HG03097 (cell line): ENCODE measurements around the gene NGRN.

ENCODE experiments used
- ATAC-seq: cut with Tn5 transposase; IDR thresholded peaks from one replicate; pipeline ENCODE4 v1.9.1; 2021; ENCODE audit not compliant: unreplicated experiment, low FRiP score

Gene NGRN

DNA sequence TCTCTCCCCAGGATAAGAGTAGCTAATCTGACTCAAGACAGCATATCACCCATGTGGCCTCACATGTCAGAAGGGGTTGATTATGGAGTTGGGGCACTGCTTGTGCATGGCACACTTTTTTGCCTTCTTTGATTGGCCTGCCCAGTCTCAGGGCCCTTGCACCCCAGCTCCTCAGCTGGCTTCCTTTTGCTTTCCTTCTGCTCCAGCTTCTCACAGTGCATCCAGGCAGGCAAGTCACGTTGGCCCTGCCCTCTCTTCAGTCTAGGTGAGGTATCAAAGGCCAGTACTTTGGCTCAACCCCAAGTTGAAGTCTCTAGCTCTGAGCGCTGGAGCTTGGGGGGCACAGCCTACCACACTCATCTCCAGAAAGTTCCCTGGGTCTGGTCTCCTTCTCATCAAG, 42.2 kb downstream of the NGRN start:
- no peak for ATAC-seq

DNA sequence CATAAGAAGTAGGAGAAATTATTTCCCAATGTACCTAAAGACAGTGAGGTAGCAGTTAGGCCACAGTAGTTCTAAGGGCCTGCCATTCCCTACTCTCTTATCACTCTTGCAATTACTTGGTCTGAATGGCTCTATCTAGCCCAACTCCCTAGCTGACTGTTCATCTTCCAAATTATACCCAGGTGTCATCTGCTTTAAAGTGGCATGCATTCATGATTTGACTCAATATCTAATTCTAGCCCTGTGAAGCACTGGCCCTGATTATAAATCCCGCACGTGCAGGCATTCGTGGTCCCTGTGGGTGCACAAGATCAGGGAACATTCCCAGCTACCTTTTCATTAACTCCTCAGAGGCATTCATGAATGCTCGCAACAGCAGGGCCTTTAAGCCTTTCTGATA, 43.5 kb downstream of the NGRN start:
- no peak for ATAC-seq

DNA sequence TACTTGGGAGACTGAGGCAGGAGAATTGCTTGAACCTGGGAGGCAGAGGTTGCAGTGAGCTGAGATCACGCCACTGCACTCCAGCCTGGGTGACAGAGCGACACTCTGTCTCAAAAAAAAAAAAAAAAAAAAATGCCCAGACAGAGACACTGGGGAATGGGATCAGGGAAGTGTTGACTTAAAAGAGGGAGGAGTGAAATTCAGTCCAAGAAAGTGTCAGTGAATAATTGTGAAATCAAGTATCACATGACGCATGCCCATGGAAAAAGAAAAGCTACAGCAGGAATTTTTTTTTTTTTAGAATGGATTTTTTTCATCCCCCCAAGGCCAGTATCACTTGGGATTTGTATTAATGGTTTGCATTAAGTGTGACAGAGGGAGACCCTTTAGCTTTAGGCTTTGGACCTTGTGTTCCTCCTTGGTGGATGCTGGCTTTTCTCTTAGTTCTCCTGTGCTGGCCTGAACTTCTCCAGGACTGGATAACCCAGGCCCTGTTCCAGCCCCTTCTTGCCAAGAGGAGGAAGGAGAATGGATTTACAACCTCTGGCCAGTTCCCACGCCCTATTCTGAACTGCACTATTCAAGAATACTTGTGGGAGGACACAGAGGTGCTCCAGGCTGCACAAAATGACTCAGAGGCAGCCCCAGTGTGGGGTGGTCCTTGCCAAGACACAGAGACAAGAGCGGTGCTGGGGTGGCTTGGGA, 50.0 kb downstream of the NGRN start:
- ATAC-seq = no peak

DNA sequence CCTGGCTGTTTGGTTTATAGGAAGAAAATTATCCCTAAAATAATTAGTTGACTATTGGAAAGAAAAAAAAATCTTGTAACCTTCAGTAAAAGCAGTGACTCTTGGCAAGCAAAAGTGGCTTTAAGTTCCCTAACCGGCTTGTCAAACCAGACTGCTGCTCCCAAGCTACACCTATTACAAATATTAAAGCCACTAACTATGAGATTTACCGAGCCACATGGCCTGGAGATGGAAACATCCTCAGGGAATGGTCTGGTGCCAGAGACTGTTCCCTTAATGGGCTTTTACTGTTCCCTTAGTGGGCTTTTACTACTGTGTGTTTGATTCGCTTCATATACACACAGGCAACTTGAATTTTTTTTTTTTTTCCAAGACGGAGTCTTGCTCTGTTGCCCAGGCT, 50.7 kb downstream of the NGRN start:
- no peak for ATAC-seq

DNA sequence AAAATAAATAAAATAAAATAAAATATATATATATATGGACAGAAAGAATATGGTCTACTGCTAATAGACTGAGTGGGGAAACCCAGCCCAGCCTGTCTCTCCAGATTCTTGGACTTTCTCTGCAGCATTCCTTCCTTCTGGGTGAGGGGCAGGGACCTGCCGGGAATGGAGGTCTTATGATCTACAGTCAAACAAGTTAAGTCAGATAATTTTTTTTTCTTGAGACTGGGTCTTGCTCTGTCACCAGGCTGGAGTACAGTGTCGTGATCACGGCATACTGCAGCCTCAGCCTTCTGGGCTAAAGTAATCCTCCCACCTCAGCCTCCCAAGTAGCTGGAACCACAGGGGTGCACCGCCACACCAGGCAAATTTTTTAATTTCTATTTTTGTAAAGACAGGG, 53.1 kb downstream of the NGRN start:
- ATAC-seq = no peak

DNA sequence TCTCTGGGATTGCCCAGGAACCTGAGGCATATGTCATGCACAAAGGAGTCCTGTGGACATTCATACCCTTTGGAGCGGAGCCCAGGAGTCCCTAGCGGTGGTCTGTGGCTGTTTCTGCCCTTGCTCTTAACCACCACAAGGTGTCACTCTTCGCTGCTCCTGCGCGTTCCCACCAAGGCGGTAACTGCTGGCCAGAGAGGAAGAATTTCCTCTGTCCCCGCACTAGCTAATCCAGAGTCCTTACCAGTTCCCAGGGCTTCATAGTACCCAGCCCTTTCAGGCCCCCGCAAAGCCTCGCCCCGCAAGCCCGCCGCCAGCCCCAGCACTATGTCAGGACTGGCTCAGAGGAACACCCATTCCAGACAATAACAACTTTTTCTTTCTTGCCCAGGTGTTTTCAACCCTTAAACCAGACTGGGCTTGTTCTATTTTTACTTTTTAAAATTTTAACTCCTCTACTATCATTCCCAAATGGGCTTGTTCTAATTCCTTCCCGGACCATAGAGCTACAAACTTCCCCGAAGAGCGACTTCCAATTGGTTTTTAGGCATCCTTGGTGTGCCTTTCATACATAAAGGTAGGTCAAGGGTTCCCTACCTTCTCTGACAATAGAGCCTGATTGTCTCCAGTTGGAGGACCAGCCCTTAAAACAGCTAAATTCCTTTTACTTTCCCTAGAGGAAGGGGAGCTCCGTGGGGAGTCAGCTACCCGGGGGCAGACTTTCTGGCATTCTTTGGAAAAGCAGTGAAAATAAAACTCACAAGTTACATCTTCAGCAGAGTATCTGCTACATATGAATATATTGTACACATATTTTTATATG, 54.8 kb downstream of the NGRN start:
- peak; percentile 84 for ATAC-seq

DNA sequence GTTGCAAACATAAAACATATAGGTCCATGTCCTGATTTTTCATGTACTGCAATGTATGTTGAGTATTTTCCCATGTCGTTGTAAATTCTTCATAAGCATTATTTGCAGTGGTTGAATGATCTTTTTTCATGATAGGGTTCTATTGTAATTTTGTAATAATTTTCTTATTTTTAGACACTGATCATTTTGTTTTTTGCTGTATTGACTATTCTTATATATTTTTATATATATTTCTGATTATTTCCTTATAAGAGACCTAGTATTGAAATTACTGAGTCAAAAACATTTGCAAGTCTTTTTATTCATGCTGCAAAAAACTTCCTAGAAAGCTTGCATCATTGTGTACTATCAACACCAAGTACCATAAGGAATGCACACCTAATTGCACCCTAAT, 55.4 kb downstream of the NGRN start:
- no peak for ATAC-seq
